Fibroblast of the conjunctiva (primary cell): ENCODE data around the gene FOXP1.

Source experiments
- DNase-seq: peaks from one replicate; pipeline ENCODE4 v3.0.0-alpha.2; 2010; ENCODE audit warnings: low read depth

Gene FOXP1

DNA sequence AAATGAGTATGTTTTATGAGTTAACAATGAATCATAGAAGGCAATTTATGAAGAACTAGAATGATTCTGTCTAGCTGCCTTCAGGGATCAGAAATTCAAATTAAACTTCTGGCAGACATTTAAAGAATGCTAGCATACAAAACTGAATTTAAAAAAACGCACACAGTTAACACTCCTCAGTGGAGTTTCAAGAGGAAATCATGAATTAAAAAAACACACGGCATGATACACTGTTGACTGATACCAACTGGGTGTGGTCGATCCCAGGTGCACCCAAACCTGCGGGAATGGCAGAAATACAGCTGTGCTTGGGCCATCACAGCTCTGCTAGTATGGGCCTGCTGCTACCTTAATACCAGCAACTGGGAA lies 526.0 kb downstream of the FOXP1 start:
- no peak for DNase-seq

DNA sequence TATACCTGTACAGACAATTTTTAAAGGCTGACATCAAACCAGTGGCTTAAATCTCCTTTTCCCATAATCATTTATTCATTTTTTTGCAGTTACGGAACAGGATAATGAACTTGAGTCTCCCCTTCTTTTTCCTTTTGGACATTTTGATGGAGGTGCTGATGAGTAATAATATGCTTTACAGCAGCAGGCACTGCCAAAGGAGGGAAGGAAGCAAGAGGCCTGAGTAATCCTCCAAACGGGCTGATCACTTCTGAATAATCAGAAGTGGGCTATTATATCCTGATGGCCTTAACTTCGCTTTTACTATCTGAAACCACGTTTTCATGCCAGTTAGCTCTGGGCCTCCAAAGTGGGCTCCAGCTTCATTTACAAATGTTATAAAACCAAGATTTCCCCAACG lies 527.2 kb downstream of the FOXP1 start:
- DNase-seq = no peak

DNA sequence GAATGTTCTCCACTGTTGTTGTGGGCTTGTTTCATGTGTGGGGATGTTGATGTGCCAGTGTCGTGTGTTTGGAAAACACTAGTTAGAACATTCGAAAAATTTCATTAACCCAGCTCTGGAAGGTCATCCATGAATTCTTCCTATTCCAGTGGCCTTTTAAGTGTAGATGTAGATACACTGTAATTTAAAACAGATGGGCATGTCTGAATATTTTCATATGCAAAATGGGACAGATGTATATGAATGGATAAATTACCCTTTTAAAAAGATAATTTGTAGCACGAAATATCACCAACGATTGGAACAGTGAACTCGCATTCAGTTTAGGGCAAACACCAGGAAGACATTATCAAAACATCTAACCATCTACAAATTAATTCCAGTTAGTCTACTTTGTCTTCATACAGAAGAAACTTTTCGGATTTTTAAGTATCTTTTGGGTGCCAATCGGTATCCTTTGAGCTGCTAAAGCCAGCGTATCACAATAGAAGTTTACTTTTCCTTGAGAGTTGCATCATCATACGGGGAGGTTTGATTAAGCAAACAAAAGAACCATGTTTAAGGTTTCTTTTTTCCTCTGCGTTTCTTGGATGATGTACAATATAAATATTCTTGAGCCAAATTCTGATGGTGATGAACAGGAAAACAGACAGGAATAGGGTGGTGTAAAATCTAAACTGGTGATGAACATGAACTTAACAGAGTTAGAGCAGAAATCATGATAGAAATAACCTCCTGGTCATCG lies 528.1 kb downstream of the FOXP1 start:
- peak; percentile 81 for DNase-seq

DNA sequence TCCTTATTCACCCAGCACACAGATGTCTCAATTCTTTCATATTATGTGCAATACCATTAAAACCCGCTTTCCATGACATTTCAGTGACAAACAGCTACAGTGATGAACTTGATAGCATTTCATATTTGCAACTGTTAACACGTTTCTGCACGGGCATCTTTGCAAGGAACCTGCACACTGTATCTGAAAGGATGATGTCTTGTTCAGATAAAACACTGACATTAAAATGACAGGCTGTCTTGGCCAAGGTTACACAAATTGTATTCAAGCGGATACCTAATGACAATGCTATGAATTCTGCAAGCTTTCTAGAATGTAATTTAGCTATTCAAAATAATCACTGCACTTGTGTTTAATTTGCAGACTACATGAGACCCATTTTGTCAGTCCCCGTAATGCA lies 529.2 kb downstream of the FOXP1 start:
- DNase-seq = no peak

DNA sequence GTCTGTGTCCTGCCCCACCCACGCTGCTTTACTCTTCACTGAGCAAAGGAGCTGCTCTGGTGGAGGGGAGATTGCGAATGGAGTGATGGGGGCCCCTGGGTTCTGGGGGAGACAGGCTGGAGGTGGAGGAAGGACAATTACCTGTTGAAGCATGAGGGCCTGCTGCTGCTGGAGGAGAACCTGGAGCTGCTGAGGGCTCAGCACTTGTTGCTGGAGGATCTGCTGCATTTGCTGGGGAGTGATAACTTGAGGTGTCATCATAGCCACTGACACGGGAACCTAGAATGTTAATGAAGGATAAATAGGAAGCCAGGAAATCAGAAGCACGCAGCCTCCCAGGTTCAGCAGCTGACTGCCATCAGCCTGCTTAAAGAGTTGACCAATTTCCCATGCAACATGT lies 530.0 kb downstream of the FOXP1 start:
- DNase-seq = no peak

DNA sequence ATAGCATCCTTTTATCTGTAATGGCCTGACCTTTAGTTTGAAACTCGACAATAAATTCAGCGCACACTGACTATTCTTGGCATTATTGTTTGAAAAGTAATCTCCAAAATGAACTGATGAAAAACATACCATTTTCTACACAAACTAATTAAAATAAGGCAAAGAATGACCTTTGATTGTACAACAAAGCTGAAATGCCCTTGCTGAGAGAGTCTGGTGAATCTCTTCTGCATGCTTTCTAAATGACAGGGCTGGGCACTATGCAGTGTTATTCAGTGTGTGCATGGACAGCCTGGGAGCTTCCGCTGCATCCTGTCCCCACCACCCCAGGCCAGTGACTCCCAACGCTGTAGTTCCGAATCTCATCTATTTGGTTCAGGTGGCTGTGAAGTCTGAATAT lies 530.8 kb downstream of the FOXP1 start:
- no peak for DNase-seq

DNA sequence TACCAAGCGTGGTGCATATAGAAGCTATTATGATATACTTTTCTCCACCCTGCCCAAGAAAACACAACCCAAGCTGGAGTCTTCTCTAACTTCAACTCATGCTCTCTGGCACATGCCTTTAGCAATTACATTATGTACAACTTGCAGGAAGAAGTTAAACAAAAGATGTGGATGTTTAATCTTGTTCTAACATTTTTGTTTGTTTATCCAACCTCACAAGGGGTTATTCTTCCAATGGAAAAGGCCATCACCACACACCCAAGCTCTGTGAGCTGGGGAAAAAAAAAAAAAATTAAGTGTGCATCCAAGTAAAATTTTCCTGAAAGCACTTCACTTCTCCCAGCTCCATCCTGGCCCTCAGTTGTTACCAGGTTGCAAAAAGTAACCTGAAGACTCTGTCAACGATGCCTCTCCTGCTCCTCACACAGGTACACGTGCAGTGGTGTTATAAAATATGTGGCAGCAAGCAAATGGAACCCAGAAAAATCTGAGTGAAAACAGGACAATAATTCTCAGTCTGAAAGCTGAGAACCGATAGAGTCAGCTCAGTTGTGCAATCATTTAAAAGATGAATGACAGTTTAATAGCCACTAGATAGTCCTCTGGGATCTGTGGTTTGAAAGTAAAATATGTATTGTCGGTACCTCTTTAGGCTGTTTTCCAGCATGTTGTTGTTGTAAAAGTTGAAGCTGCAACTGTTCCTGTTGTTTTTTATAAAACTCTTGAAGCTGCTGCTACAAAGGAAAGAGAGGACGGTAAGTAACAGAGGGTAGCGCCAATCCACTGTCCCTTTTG lies 531.4 kb downstream of the FOXP1 start:
- no peak for DNase-seq

DNA sequence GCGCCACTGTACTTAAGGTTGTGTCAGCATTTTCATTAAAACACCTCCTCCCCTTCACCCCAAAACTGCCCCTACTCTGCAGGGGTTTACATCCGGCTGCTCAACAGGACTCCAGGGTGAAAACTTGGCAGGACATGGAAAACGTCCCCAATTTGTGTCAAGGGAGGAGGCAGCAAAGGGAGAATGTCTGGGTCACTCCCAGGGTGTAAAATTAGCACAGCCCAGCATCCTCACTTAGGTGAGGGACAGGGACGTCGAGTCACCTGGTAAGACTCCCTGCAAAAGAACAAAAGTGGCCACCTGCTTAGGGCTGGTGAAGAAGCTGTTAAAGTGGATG lies 532.3 kb downstream of the FOXP1 start:
- no peak for DNase-seq

DNA sequence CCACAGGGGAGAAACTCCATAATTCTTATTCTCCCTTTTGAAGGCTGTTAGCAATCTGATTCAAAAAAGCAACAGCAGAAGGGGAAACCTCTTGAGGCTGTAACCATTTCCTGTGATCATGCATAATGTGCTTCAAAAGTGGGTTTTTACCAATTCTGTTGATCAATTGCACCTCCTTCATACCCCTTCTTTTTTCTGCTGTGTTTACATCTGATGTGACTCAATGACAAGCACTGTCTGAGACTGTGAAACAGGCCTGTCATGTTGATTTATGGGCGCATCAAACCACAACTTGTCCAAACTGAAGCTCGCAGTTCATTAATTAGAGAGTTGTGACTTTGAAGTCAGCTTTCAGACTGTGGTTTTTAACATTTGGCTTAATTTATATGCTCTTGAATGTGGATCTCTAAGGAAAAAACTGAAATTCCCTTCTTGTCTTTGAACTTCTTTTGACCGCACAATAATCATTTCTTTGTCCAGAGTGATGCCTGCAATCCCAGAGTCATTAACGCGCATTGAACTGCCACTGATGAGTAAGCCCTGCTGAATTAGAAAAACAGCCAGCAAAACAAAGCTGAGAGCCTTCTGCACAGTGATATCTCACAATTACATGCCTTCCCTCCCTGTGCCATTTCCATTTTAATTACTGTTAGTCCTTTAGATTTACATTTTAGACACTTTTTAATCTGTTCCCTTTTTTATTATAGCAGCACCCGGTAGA lies 532.8 kb downstream of the FOXP1 start:
- no peak for DNase-seq

DNA sequence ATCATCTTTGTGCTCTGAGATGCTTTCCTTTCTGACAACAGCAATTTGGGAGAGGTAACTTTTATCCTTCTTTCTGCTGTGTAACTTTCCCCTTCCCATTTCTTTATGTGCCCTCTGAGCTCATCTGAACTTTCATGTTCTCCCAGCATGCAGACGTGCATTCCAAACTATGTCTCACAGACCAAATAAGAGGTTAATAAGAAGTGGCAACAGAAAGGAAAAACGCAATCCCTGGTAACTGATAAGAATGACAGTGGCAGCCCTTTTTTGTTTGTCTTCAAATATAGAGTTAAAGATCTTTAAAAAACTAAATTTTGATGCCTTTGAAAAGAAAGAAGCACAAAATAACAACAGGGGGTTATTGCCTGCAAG lies 533.4 kb downstream of the FOXP1 start:
- DNase-seq = no peak

DNA sequence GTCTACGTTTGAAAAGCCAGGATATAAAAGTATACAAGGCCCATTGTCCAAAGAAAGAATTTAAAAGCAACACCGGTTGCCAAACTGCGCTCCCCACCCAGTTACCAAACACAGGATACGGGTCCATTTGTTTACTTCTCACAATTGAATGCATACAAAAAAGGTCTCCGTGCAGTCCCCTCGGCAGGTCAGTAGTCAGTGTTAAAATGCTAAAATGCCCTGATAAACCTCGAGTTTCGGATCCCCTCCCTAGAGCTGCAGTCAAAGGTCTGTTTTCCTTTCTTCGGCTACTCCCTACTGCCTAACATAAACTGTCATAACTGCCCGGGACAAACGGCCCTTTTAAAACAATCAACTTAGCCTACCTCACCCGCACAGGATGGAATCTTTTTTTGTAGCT lies 534.6 kb downstream of the FOXP1 start:
- no peak for DNase-seq

DNA sequence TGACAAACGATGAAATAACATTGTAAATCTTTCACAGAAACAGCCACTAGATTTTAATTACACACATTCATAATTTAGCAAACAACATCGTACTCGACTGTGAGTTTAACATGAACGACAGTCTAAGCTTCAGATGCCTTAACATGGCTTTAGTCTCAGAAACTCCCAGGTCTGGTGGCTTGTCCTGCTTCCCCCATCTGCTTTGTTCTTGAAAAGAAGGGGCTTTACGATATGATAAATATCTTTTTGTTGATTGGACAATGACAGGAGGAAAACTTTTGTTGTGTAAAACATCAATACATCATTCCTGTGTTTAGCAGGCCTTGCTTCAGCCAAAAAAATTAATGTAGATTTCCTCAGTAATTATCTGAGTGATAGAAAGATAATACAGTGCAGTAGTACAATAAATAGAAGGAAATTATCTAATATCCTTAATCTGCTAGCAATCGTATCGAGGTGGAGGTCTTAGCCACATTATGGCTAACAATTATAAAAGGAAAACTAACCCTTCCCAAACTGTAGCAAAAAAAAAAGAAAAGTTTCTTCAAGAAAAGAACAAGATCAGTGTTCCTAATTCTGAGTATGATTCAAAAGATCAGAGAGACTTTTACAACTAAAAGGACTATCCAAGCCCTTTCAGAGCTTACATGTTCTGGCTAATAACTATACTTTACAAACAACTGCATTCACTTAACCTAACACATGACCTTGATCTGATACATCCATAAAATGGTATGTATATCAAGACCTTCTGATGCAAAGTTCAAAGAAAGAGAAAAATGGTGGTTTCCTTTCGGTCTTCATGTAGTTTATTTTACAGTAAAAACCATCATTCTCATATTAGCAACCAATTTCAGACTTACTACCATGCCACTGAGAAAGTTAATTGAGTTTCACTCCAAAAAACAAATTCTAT lies 535.7 kb downstream of the FOXP1 start:
- DNase-seq = no peak

DNA sequence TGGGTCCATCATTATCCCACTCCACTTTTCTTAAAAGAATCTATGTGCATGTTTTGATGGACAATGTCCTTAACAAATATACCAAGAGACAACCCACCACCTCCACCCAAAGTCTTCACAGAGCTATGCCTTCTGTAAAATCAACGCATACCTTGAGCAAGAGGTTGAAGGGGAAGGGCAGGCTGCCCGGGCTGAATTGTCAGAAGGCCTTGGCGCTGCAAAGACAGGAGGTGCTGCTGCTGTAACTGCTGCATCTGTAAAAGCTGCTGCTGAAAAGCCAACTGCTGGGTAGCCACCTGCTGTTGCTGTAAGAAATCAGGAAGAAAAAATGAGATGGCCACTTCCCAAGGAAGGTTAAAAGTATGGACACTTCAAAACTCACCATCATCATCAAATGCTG lies 536.7 kb downstream of the FOXP1 start:
- DNase-seq = no peak

DNA sequence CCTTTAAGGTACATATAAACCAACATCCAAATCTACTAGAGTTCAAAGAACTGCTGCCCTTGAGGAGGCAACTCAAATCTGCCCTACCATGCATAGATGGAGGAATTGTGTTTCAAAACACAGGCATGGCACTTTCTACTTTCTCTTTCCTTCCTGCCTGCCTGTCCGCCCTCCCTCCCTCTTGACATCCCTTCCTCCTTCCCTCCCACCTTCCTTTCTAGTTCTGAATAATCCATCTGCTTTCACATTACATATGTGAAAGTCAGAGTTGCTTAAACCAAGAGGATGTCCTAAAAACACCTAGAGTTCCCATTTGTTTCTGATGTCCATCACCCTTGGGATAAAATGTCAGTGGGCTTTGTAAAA lies 537.6 kb downstream of the FOXP1 start:
- no peak for DNase-seq

DNA sequence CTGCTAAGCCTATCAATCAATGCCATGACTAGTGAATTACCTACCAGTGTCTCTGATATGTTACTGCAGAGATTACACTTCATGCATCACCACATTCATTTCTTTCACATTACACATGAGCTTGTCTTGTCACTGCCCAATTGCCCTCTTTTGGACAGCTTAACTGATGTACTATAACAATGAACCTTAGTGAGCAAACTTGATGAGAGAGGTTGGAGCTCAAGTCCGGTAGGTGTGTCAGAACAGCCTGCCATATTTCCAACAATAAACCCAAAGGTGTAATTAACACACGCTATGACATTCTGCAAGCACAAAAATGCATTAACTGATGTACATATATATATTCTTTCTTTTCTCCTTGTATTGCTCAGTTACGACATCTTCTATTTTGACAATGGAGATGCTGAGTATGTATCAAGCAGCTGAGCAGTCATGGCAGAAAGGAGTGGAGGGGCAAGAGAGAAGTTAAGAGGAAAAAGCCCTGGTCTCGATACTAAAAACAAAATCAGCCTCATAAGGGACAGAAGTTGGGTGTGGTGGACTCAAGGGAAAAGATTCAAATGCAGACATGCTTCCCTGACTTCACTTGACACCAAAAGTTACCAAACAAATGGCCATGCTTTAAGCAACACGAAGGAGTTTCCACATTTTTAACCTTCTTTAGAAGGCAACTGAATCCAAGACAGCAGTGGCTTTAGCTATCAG lies 538.2 kb downstream of the FOXP1 start:
- DNase-seq = no peak

DNA sequence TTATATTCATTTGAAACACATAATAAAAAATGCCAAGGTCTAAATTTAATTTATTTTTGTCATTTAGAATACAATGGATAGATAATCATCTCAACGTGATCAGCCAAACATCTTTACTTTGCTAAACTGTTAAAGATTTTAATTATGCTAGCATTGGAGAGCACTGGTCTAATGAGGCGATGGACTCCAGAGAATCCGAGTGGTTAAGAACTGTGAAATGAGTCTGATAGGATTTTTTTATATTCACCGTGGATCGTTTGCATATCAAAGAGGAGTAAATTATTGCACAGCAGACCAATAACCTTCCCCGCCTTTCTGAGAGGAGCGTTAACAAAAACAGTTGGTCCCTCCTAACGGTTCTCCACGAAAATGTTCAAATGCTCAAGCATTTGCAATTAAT lies 540.8 kb downstream of the FOXP1 start:
- DNase-seq = no peak

DNA sequence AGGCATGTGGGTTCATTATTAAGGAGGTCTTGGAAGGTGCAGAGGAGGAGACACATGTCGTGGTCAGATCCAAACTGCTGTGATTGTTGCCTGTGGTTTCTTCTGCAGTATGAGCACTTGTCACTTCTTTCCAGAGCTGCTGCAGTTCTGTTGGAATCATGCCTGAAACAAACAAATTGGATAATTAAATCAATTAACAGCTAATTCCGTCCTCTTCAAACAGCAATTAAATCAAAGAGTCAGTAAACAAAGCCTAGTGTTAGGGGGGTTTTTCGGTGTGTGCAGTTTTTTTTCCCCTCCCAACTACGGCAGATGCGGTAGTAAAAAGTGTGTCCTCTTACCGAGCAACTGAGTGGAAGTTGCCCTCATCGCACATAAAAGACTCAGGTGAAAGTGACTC lies 542.2 kb downstream of the FOXP1 start:
- DNase-seq = no peak

DNA sequence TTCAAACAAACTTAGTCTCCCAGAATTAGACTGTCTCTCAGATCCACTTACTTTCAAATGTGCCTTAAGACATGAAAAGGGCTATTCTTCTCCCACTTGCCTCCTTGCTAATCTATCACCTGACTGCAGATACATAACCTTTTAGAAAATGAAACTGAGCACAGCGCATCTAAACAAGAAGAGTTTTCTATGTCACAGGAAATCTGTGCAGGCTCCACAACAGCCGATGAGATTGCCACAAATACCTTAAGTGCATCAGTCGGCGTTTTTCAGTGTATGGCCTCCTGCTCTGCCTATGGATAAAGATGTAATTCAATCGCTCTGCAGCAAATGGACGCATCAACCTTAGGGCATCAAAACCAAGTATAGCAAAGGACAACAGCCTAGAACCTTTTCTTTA lies 544.2 kb downstream of the FOXP1 start:
- no peak for DNase-seq

DNA sequence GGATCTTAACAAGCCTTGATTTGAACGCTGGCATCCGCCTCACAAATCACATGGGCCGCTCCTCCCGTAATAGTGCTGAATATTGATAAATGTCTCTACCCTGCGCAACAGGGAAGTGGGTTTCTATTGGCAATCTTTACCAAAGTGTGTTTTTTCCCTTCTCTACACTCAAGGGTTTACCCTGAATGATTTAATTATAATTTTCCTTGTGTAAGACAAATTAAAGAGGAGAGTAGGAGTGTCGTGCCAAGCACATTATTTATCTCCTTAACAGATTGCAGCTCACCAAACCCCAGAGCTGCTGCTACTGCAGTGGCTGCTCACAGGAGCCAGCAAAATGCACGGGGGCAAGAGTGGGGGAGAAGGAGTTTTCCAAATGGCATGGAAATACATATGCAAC lies 545.8 kb downstream of the FOXP1 start:
- DNase-seq = no peak

DNA sequence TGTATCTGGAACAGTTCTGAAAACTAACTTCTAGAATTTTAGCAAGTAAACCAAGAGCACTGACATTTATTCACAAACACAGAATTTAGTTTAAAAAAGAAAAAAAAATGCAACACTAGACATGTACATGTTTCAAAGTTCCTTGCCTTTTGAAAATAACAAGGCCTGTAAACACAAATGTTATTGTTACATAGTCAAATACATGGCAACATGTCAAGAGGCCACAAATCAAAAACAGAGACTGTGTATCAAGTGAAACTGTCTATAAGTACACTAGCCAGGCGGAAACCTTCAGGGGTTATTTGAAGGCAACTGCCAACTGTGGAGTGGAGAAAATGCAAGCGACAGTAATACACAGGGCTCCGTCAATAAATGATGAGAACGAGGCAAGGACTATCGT lies 547.6 kb downstream of the FOXP1 start:
- DNase-seq = no peak

DNA sequence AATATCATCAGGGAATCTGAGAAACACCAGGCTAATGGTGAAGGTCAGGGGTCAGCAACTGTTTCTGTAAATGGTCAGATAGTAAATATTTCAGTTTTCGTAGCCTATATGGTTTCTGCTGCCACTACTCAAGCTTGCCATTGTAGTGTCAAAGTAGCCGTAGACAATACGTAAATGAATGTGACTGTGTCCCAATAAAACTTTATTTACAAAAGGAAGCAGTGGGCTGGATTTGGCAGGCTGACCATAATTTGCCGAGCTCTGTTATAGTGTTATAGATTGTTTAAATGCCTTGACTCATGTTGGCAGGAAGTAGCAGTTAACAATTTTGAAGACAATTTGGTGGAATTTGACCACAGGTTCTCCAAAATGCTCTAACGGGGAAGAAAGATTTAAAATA lies 548.2 kb downstream of the FOXP1 start:
- DNase-seq = no peak
